ENCODE data around the gene NUP62.
"Not testable (repeated sequence)": the region's sequence is repeated elsewhere in the genome, so short reads cannot be mapped to it uniquely, and the experiment has no call there.

NUP62 gene

GRCh38 chr19:49952479-49952836 is 23.2 kb upstream of the NUP62 start:
- DNase-seq (ENCODE audit: low read depth in 2 of 3, low spot score in 2 of 3) = no peak

GRCh38 chr19:49951806-49952478 is 22.6 kb upstream of the NUP62 start:
- DNase-seq (ENCODE audit: low read depth in 2 of 3, low spot score in 2 of 3) = no peak

DNA sequence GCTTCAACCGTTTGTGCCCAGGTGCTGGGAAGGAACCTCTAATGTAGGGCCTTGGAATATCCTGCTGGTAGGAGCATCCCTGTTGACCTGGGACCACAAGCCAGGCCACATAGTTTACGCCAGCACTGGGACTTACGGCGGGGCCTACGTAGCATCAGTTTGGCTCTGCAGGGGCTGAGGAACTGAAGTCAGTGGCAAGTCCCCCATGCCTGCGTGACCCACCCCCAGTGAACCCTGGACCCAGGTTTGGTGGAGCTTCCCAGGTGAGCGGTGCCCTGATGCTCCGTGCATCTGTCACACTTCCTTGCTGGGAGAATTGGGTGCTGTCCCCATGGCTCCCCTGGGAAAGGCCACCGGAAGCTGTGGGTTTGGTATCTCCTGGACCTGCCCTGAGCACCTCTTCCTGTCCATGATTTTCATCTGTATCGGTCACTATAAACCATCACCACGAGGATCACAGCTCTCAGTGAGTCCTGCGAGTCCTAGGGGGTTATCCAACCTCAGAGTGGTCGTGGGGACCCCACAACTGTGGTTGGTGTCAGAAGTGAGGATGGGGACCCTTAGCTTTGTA is 21.7 kb upstream of the NUP62 start:
- no peak for DNase-seq (ENCODE audit: low read depth in 2 of 3, low spot score in 2 of 3)

DNA sequence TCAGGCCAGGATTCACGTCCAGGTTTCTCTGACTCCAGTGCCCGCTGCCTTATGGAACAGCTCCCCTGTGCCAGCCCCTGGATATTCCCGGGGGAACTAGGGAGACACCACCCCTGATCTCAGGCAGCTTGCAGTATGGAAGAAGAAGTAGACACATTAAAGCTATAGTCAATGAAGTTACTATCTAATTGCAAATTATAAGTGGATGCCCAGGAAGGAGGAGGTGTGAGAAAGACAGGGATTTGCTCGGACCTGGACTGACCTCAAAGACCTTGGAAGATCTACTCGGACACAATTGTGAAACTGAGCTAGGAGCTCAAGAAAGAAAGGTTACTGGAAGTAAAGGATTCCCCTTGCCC is 21.3 kb upstream of the NUP62 start:
- DNase-seq (ENCODE audit: low read depth in 2 of 3, low spot score in 2 of 3) = no peak

GRCh38 chr19:49949742-49950589 is 20.7 kb upstream of the NUP62 start:
- DNase-seq (ENCODE audit: low read depth in 2 of 3, low spot score in 2 of 3) = no peak

DNA sequence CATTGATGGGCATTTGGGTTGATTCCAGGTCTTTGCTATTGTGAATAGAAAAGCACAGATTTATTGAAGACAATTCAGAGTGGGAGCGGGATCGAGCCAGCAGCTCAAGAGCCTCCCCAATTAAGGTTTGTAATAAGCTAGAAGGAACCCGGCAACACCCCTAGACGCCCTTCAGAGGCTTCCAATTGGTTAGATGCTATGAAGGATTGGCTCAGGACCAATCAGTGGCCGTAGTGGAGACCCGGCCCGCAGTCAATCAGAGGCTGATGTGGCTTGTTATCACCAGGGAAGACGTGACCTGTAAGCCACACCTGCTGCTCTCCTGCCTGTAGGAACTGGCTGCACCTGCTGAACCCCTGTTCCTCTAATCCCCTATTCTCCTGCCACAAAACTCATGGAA is 17.1 kb upstream of the NUP62 start:
- DNase-seq (ENCODE audit: low read depth in 2 of 3, low spot score in 2 of 3) = no peak

- not testable (repeated sequence) for DNase-seq (ENCODE audit: low read depth in 2 of 3, low spot score in 2 of 3)
Observed at GRCh38 chr19:49944567-49944966, 15.3 kb upstream of the NUP62 start.

DNA sequence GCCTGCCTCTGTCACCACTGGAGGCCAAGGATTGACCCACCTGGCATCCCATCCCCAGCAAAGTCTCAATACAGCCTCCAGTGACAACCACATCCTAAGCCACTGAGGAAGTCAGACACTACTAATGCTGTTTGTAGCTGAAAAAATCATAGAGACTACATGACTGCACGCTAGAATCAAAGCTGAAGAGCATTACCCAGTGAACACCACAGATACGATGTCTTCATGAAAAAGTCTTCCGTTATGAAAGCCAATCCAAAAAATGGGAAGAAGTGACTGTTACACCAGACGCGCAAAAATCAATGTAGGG is 11.1 kb upstream of the NUP62 start:
- no peak for DNase-seq (ENCODE audit: low read depth in 2 of 3, low spot score in 2 of 3)

- DNase-seq (ENCODE audit: low read depth in 2 of 3, low spot score in 2 of 3) = no peak
Observed at GRCh38 chr19:49939721-49940481, 10.6 kb upstream of the NUP62 start.

DNA sequence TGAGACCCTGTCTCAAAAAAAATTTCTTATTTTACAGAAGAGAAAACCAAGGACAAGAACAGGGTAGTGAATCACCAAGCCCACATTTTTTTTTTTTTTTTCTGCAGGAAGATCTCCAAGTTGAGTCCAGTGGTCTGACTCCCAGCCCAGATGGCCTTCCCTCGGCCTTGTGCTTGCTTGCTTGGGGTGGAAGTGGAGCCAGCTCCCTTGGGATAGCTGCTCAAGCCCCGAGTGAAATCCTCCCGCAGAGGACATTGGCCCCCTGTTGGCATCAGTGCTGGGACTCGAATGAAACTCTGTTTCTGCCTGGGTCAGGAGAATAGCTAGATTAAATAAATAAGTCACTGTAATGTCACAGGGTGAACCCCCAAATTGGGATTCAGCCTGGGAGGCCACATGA is 9.4 kb upstream of the NUP62 start:
- DNase-seq (ENCODE audit: low read depth in 2 of 3, low spot score in 2 of 3) = no peak

DNA sequence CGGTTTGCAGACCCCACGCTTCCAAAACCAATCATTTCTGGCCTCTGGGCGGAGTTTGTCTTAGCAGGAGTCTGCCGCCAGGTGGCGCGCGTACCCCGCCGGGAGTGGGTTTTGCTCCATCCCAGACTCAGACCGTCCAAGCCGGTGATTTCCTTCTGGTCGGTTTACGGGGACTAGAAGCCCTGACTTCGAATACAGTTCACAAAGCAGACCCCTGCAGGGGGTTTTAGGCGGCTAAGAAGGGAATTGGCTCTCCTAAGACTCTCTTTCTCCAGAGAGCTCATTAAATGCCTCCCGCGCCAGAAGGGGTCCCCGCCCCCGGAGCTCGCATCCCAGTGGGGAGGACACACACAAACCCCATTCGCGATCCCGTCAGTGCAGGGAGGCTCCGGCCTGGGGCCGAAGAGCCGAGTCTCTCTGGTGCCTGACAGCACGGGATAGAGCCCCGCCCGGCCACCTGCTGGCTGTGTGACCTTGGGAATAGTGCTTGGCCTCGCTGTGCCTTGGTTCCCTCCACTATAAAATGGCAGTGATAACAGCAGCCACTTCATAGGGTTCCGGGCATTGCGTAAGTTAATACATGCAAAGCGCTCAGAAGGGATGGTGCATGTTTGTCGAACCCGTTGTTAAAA is 8.6 kb upstream of the NUP62 start:
- peak; percentile 55 to 86 (median 82) for DNase-seq (ENCODE audit: low read depth in 2 of 3, low spot score in 2 of 3)

DNA sequence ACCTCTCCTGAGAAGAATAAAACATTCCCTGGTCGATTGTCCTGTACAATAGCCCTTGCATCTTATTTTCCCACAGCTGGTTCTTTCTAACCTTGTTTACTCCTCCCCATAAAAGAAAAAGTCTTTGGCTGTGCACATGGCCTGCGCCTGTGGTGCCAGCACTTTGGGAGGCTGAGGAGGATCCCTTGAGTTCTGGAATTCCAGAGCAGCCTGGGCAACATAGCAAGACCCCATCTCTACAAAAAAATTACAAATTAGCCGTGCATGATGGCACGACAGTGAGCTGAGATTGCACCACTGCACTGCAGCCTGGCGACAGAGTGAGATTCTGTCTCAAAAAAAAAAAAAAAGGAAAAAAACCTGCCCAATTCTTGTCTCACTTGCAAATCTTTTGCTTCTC is 7.2 kb upstream of the NUP62 start:
- no peak for DNase-seq (ENCODE audit: low read depth in 2 of 3, low spot score in 2 of 3)

- no peak for DNase-seq (ENCODE audit: low read depth in 2 of 3, low spot score in 2 of 3)
Observed at GRCh38 chr19:49933643-49934042, 4.3 kb upstream of the NUP62 start.

GRCh38 chr19:49932731-49933131 is 3.4 kb upstream of the NUP62 start:
- DNase-seq (ENCODE audit: low read depth in 2 of 3, low spot score in 2 of 3) = no peak

DNA sequence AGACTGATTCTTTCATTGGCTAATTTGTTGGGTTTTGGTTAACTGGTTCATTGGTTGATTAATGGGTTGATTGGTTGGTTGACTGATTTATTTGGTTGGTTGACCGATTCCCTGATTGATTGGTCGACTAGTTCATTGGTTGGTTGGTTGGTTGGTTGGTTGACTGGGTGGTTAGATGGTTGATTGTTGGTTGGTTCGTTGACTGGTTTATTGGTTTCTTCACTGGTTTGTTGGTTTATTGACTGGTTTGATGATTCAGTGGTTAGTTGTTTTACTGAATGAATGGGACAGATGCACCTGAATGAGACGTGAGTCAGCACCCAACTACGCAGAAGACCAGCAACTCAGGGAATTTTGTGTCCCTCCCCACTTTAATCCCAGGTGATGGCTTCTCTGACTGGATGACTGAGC is 2.7 kb upstream of the NUP62 start:
- no peak for DNase-seq (ENCODE audit: low read depth in 2 of 3, low spot score in 2 of 3)

- no peak for DNase-seq (ENCODE audit: low read depth in 2 of 3, low spot score in 2 of 3)
Observed at GRCh38 chr19:49931293-49932040, 2.2 kb upstream of the NUP62 start.

DNA sequence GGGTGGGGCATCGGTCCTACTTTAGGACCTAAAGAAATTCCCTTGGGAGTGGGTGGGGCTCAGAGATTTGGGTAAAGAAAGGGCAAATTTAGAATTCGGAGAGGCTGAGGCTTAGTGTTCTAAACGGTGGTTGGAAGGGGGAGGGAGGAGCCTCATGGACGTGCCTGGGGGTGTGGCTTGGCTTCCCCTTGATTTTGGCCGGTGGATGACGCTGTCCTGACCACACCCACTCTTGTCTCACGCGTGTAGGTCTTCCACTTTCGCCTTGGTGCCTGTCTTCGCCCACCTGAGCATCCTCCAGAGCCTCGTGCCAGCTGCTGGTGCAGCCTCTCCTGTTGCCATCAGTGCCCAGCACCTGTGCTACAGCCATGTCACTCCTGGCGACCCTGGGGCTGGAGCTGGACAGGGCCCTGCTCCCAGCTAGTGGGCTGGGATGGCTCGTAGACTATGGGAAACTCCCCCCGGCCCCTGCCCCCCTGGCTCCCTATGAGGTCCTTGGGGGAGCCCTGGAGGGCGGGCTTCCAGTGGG is 1.2 kb upstream of the NUP62 start:
- no peak for DNase-seq (ENCODE audit: low read depth in 2 of 3, low spot score in 2 of 3)

GRCh38 chr19:49929611-49930482 is 543 bp upstream of the NUP62 start:
- DNase-seq (ENCODE audit: low read depth in 2 of 3, low spot score in 2 of 3) = peak; percentile 67 to 81 (median 76)

DNA sequence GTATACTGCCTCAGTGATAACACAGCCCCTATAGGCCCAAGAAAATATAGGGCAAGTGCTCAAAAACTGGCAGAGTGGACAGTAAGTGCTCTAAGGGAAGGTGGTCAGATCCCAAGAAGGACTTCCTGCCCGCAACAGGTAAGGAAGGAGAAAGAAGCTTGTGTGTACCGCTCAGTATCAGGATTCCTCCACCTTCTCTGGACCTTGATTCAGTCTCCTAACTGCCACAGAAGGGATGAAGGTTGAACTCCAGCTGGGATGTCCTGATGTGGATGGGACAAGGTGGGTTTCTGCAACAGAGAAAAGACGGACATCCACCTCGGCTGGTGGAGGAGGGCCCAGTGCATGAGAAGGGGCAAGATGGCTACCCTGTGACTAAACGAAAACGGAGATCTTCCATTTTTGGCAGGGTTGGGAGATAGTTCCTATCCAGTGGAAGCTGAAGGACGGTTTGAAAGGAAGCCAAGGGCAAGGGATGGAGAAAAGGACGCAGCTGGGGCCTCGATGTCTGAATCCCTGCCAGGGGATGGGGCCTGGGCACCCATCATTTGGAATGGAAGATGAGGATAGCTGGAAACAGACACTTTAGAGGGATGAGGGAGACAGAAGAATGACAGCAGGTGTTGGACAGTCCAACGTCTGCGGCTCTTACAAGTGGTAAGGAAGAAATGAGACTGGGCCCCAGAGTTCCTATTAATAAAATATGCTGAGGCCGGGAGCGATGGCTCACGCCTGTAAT is 1.6 kb downstream of the NUP62 start:
- DNase-seq (ENCODE audit: low read depth in 2 of 3, low spot score in 2 of 3) = no peak
